ENCODE measurements around the gene RAC3. TPM values are rescaled to one million over a fixed set of nuclear protein-coding genes. Genes with fewer than 3 reads are reported as not detected.

RAC3 gene
- total RNA-seq, 2 experiments from 2014 or later = 5.1 TPM

- ChIA-PET CTCF (interaction anchor here (0.7 kb wide), 2 partner anchors 24 to 241 kb away, joined by 3 read pairs; no protein-coding TSS in a partner anchor), POLR2A (interaction anchor here (0.6 kb wide), 1 partner anchor 881 kb away, joined by 3 read pairs; no protein-coding TSS in a partner anchor)
Observed at GRCh38 chr17:81996757-81997441, 34.6 kb upstream of the RAC3 start.

- POLR2A ChIA-PET = interaction anchor here (0.7 kb wide), 1 partner anchor 66 kb away, joined by 4 read pairs; no protein-coding TSS in a partner anchor
- CTCF ChIA-PET = no interaction called here
Observed at GRCh38 chr17:81998212-81998611, 33.3 kb upstream of the RAC3 start.

GRCh38 chr17:81998691-81999438, 32.6 kb upstream of the RAC3 start:
- CTCF ChIA-PET = no interaction called here
- POLR2A ChIA-PET = no interaction called here

- POLR2A ChIA-PET = no interaction called here
- CTCF ChIA-PET = no interaction called here
Observed at GRCh38 chr17:81999587-81999975, 31.9 kb upstream of the RAC3 start.

- POLR2A ChIA-PET = no interaction called here
- CTCF ChIA-PET = no interaction called here
Observed at GRCh38 chr17:81999976-82000802, 31.3 kb upstream of the RAC3 start.

GRCh38 chr17:82000803-82001570, 30.5 kb upstream of the RAC3 start:
- CTCF ChIA-PET = no interaction called here
- POLR2A ChIA-PET = no interaction called here

GRCh38 chr17:82001571-82002056, 29.9 kb upstream of the RAC3 start:
- ChIA-PET CTCF (no interaction called here), POLR2A (no interaction called here)

GRCh38 chr17:82003411-82004381, 27.8 kb upstream of the RAC3 start:
- CTCF ChIA-PET = interaction anchor here (1.0 to 1.3 kb wide), 2 partner anchors 18 to 43 kb away, joined by 3 to 4 read pairs; no protein-coding TSS in a partner anchor
- POLR2A ChIA-PET = interaction anchor here (0.7 kb wide), 1 partner anchor 19 kb away, joined by 3 read pairs; the partner anchor contains the start of genes CENPX and LRRC45

- ChIA-PET CTCF (interaction anchor here (1.0 kb wide), 1 partner anchor 44 kb away, joined by 4 read pairs; no protein-coding TSS in a partner anchor), POLR2A (interaction anchor here (0.7 kb wide), 1 partner anchor 18 kb away, joined by 3 read pairs; the partner anchor contains the start of genes CENPX and LRRC45)
Observed at GRCh38 chr17:82004517-82005455, 26.7 kb upstream of the RAC3 start.

- ChIA-PET CTCF (no interaction called here), POLR2A (no interaction called here)
Observed at GRCh38 chr17:82005701-82006348, 25.7 kb upstream of the RAC3 start.

GRCh38 chr17:82006468-82007227, 24.8 kb upstream of the RAC3 start:
- POLR2A ChIA-PET = no interaction called here
- CTCF ChIA-PET = no interaction called here

GRCh38 chr17:82007228-82007494, 24.3 kb upstream of the RAC3 start:
- ChIA-PET POLR2A (no interaction called here), CTCF (no interaction called here)

GRCh38 chr17:82007495-82008257, 23.8 kb upstream of the RAC3 start:
- POLR2A ChIA-PET = no interaction called here
- CTCF ChIA-PET = interaction anchor here (1.6 kb wide), 1 partner anchor 15 kb away, joined by 3 read pairs; the partner anchor contains the start of genes CENPX and LRRC45

GRCh38 chr17:82008258-82008940, 23.1 kb upstream of the RAC3 start:
- CTCF ChIA-PET = interaction anchor here (1.6 to 2.1 kb wide), 2 partner anchors 12 to 14 kb away, joined by 3 to 8 read pairs; partner anchors contain the start of genes CENPX and LRRC45
- POLR2A ChIA-PET = no interaction called here

All from activated CD8-positive, alpha-beta memory T cell treated with anti-CD3 and anti-CD28 coated beads for 36 hours (primary cell).